ENCODE data around the gene TSHZ1.
"Not testable (repeated sequence)": the region's sequence is repeated elsewhere in the genome, so short reads cannot be mapped to it uniquely, and the experiment has no call there.

TSHZ1 gene

GRCh38 chr18:75170916-75171315 lies 39.7 kb upstream of the TSHZ1 start:
- H3K27ac Mint-ChIP-seq, result no peak overlapping the region
- DNase-seq, result no peak
- ATAC-seq (replicated peaks), result no peak

DNA sequence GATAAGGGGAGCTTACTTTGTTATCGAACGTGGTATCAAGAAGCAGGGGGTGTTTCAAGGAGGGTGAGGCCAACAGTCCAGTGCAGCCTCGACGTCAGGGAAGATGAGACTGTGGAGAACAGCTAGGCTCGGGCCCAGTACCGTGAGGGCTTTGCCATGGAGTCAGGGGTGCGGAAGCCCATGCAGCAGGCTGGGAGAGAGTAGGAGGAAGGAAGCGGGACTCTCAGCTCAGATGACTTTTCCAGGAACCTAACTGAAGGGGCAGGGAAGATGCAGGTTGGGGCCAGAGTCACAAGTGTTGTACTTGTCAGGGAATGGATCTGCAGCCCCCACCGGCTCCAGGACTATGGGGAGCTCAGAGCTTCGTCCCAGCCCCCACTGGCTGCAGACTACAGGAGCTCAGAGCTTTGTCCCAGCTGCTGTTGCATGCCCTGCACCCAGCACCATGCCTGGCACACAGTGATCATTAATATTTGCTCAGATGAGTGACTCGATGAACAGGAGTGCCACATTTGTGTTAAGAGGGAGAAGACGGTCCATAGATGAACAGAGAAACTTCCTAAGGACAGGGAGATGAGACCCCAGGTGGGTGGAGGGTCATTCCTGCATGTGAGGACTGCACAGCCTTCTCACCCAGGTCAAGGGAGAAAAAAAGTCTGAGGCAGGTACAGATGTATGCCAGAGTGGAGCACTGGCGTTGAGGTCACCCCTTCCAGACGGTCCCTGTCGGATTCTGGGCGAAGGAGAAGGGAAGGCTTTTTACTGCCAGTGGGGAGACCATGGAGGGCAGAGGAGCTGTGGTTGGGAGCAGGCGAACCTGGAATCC lies 38.1 kb upstream of the TSHZ1 start:
- no peak overlapping the region for H3K27ac Mint-ChIP-seq
- no peaks in the 10 kb centered on the region for H3K36me3 Mint-ChIP-seq
- H3K4me3 Mint-ChIP-seq, result no peak overlapping the region
- peaks cover 14 to 24% of the 10 kb centered on the region in 2 donors for H3K4me1 Mint-ChIP-seq
- H3K9me3 Mint-ChIP-seq, result no peaks in the 10 kb centered on the region
- no peaks in the 10 kb centered on the region for H3K27me3 Mint-ChIP-seq
- no peak for DNase-seq
- ATAC-seq (replicated peaks), result peak; percentile 29 to 30

More at GRCh38 chr18:75170916-75171315, 39.7 kb upstream of the TSHZ1 start:
- no peak overlapping the region for H3K4me3 Mint-ChIP-seq
- no peaks in the 10 kb centered on the region for H3K36me3 Mint-ChIP-seq
- peaks cover 6 to 10% of the 10 kb centered on the region in 2 donors for H3K27me3 Mint-ChIP-seq
- H3K9me3 Mint-ChIP-seq, result peaks cover 0 to 1% of the 10 kb centered on the region in 2 donors
- peaks cover 14 to 24% of the 10 kb centered on the region in 2 donors for H3K4me1 Mint-ChIP-seq

DNA sequence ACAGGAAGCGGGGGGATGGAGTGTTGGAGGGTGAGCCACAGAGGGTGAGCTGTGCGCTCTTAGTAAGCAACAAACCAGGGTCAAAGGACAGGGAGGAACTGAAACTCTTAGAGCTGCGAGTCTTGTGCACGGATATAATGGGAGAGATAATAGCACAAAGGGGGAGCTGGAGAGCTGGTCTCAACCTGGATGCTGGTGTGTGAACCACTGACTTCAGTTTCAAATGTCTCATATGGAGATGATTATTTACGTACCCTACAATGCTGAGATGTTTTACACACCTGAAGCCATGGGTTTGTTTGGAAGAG lies 37.5 kb upstream of the TSHZ1 start:
- Mint-ChIP-seq H3K4me1 (peaks cover 14 to 24% of the 10 kb centered on the region in 2 donors), H3K27me3 (no peaks in the 10 kb centered on the region), H3K9me3 (no peaks in the 10 kb centered on the region), H3K36me3 (no peaks in the 10 kb centered on the region), H3K4me3 (no peak overlapping the region), H3K27ac (no peak overlapping the region)
- ATAC-seq (replicated peaks), result peak; percentile 97 to 98
- peak; percentile 26 for DNase-seq

GRCh38 chr18:75173738-75174137 lies 36.9 kb upstream of the TSHZ1 start:
- Mint-ChIP-seq H3K27ac (peak overlapping the region; percentile 53), H3K4me3 (no peak overlapping the region), H3K36me3 (no peaks in the 10 kb centered on the region), H3K27me3 (no peaks in the 10 kb centered on the region), H3K9me3 (no peaks in the 10 kb centered on the region), H3K4me1 (peaks cover 14 to 24% of the 10 kb centered on the region in 2 donors)
- ATAC-seq (replicated peaks) (no peak), DNase-seq (no peak)

GRCh38 chr18:75176849-75177248 lies 33.7 kb upstream of the TSHZ1 start:
- Mint-ChIP-seq H3K9me3 (no peaks in the 10 kb centered on the region), H3K27me3 (no peaks in the 10 kb centered on the region), H3K36me3 (no peaks in the 10 kb centered on the region), H3K4me3 (no peak overlapping the region), H3K4me1 (peaks cover 14 to 24% of the 10 kb centered on the region in 2 donors), H3K27ac (no peak overlapping the region)
- no peak for ATAC-seq (replicated peaks)
- no peak for DNase-seq

DNA sequence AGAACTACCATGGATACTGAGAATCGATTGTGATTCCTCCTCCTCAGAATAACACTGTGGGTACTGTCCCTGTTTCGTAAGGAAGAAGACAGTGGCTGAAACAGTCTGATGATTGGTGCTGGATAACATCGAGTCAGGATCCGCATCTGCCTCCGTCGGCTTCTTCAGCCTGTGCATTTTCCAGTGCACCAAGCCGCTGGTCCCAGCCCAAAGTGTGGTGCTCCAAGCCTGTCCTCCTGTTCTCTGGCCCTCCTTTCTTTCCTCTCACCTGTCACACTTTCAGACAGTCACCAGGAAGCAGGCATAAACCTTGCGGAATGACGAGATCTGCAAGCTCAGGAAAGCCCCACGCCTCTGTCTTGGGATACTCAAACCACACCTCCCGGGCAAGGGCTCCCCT lies 32.2 kb upstream of the TSHZ1 start:
- H3K9me3 Mint-ChIP-seq, result peaks cover 1 to 3% of the 10 kb centered on the region in 2 donors
- peaks cover 5 to 10% of the 10 kb centered on the region in 2 donors for H3K4me1 Mint-ChIP-seq
- H3K27ac Mint-ChIP-seq, result no peak overlapping the region
- H3K27me3 Mint-ChIP-seq, result peaks cover 7 to 8% of the 10 kb centered on the region in 2 donors
- H3K36me3 Mint-ChIP-seq, result peaks cover 0 to 3% of the 10 kb centered on the region in 2 donors
- DNase-seq (no peak), ATAC-seq (replicated peaks) (no peak)
- no peak overlapping the region for H3K4me3 Mint-ChIP-seq

DNA sequence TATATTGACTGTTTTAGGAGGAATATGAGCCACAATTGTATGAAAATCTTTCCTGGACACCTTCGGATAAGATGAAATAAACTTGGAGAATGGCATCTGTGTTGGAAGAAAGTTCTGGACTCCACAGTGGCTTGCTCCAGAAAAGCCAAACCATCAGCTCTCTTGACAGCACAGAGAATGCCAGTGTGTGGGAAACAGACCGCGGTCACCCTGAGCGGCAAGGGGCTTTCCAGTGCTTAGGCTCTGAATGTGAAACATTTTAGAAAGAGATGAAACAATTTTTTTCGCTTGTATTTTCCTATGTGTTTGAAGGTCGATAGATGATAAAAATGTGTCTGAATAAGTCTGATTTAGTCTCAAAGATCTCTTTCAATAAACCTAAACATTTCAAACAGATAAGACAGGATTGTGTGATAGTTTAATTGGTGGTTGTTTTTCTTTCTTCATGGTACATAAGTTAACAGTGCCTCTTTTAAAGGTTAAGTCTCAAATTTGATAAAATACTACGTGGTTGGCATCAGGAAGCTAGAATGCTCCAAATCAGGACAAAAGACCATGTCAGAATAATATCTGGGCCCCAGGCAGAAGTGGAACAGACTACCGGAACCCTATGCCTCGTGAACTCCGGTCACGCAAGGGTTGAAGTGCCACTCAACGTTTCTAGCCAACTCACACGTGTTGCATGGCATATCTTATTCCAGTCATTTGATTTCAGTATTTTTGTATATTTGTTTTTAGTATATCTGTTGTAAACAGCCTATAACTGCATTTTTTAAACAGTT lies 30.6 kb upstream of the TSHZ1 start:
- Mint-ChIP-seq H3K27me3 (peaks cover 18 to 19% of the 10 kb centered on the region in 2 donors), H3K27ac (no peak overlapping the region), H3K36me3 (peaks cover 0 to 3% of the 10 kb centered on the region in 2 donors), H3K4me1 (no peaks in the 10 kb centered on the region), H3K9me3 (peaks cover 1 to 3% of the 10 kb centered on the region in 2 donors), H3K4me3 (no peak overlapping the region)
- no peak for ATAC-seq (replicated peaks)
- no peak for DNase-seq

DNA sequence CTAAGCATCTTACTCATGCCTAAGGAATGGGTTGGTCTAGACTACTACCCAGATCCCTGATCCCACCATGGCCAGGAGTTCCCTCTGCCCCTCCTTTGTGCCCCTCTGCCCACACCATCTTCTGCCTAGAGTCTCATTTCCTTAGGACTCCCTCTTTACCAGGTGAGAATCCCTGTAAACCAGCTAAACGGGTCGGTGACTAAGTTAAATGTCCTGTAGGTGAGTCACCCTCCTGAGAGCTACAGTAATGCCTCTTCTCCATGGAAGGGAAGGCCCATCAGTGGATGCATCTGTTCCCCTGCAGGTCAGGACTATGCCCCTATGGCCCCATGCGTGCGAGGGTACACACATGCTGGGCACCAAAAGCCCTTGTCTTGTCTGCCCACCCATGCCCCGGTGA lies 27.1 kb upstream of the TSHZ1 start:
- no peak for ATAC-seq (replicated peaks)
- no peaks in the 10 kb centered on the region for H3K4me1 Mint-ChIP-seq
- H3K36me3 Mint-ChIP-seq, result peaks cover 0 to 6% of the 10 kb centered on the region in 2 donors
- DNase-seq, result no peak
- H3K9me3 Mint-ChIP-seq, result peaks cover 4 to 9% of the 10 kb centered on the region in 2 donors
- H3K4me3 Mint-ChIP-seq, result no peak overlapping the region
- no peak overlapping the region for H3K27ac Mint-ChIP-seq
- peaks cover 25 to 35% of the 10 kb centered on the region in 2 donors for H3K27me3 Mint-ChIP-seq

GRCh38 chr18:75183973-75184493 lies 26.6 kb upstream of the TSHZ1 start:
- Mint-ChIP-seq H3K4me3 (no peak overlapping the region), H3K27ac (no peak overlapping the region), H3K4me1 (no peaks in the 10 kb centered on the region), H3K9me3 (peaks cover 4 to 9% of the 10 kb centered on the region in 2 donors), H3K36me3 (peaks cover 0 to 6% of the 10 kb centered on the region in 2 donors), H3K27me3 (peaks cover 25 to 35% of the 10 kb centered on the region in 2 donors)
- DNase-seq, result no peak
- ATAC-seq (replicated peaks), result no peak

DNA sequence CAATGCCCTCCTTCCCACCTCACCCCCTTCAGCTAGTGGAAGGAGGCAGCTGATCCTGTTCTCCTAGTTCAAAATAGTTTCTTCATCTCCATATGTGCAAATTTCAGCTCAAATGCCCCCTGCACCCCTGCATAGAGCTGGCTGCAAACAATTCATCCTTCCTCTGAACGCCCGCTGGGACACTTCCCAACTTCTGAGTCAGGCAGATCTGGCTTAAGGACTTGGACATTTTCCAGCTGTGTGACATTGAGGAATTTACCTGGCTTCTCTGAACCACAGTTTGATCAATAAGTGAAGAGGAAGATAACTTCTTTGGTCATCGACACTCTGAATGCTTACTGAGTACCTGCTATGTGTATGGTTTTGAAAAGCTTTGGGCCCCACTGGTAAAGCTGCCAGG lies 25.1 kb upstream of the TSHZ1 start:
- peaks cover 25 to 35% of the 10 kb centered on the region in 2 donors for H3K27me3 Mint-ChIP-seq
- peaks cover 4 to 9% of the 10 kb centered on the region in 2 donors for H3K9me3 Mint-ChIP-seq
- H3K4me3 Mint-ChIP-seq, result no peak overlapping the region
- no peak overlapping the region for H3K27ac Mint-ChIP-seq
- no peaks in the 10 kb centered on the region for H3K4me1 Mint-ChIP-seq
- DNase-seq (no peak), ATAC-seq (replicated peaks) (no peak)
- H3K36me3 Mint-ChIP-seq, result peaks cover 0 to 6% of the 10 kb centered on the region in 2 donors

DNA sequence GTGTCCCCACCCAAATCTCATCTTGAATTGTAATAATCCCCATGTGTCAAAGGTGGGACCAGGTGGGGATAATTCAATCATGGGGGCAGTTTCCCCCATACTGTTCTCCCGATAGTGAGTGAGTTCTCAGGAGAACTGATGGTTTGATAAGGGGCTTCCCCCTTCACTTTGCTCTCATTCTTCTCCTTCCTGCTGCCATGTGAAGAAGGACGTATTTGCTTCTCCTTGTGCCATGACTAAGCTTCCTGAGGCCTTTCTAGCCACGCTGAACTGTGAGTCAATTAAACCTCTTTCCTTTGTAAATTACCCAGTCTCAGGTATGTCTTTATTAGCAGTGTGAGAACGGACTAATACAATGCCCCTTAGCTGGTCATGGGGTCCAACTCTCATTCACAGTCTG lies 22.9 kb upstream of the TSHZ1 start:
- ATAC-seq (replicated peaks); H3K27ac Mint-ChIP-seq; DNase-seq; H3K4me1 Mint-ChIP-seq; H3K9me3 Mint-ChIP-seq; H3K36me3 Mint-ChIP-seq; H3K4me3 Mint-ChIP-seq: not testable (repeated sequence)
- H3K27me3 Mint-ChIP-seq, result peaks cover 22 to 32% of the 10 kb centered on the region in 2 donors

DNA sequence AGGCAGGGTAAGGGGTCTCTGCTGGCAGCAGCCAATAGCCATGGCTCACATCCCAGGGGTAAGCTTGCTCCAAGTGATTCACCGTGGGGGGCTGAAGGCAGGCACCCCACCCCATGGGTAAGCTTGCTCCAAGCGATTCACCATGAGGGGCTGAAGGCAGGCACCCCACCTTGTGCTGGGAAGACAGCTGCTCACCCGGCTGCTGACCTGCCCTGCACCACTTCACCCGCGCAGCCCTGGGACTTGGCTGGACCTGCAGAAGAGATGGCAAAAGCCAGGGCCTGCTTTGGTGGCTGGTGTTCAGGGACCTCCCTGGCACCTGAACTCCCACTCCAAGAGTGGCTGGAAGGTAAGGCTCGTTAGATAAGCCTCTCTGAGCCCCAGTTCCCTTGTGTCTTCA lies 20.9 kb upstream of the TSHZ1 start:
- Mint-ChIP-seq H3K4me3 (no peak overlapping the region), H3K4me1 (no peaks in the 10 kb centered on the region), H3K27me3 (peaks cover 10 to 20% of the 10 kb centered on the region in 2 donors), H3K9me3 (peaks cover 3 to 6% of the 10 kb centered on the region in 2 donors), H3K27ac (no peak overlapping the region), H3K36me3 (peaks cover 0 to 3% of the 10 kb centered on the region in 2 donors)
- ATAC-seq (replicated peaks) (no peak), DNase-seq (no peak)

GRCh38 chr18:75192899-75193298 lies 17.7 kb upstream of the TSHZ1 start:
- peaks cover 0 to under 1% of the 10 kb centered on the region in 2 donors for H3K36me3 Mint-ChIP-seq
- peaks cover 0 to under 1% of the 10 kb centered on the region in 2 donors for H3K27me3 Mint-ChIP-seq
- H3K4me3 Mint-ChIP-seq, result no peak overlapping the region
- ATAC-seq (replicated peaks) (no peak), DNase-seq (no peak)
- peaks cover 0 to 1% of the 10 kb centered on the region in 2 donors for H3K9me3 Mint-ChIP-seq
- no peak overlapping the region for H3K27ac Mint-ChIP-seq
- H3K4me1 Mint-ChIP-seq, result no peaks in the 10 kb centered on the region

- H3K36me3 Mint-ChIP-seq, result peaks cover 5 to 11% of the 10 kb centered on the region in 2 donors
- DNase-seq (no peak), ATAC-seq (replicated peaks) (no peak)
- no peak overlapping the region for H3K4me3 Mint-ChIP-seq
- H3K27me3 Mint-ChIP-seq, result no peaks in the 10 kb centered on the region
- H3K27ac Mint-ChIP-seq, result no peak overlapping the region
- H3K9me3 Mint-ChIP-seq, result no peaks in the 10 kb centered on the region
- H3K4me1 Mint-ChIP-seq, result no peaks in the 10 kb centered on the region
Measured at GRCh38 chr18:75198036-75198435, 12.6 kb upstream of the TSHZ1 start.
